ENCODE results near the gene ERAL1. TPM values are rescaled to one million over a fixed set of nuclear protein-coding genes. Genes with fewer than 3 reads are reported as not detected.

The ERAL1 gene
- total and polyA plus RNA-seq, 11 donors: 28.0 to 78.2 (median 41.1) TPM

DNA sequence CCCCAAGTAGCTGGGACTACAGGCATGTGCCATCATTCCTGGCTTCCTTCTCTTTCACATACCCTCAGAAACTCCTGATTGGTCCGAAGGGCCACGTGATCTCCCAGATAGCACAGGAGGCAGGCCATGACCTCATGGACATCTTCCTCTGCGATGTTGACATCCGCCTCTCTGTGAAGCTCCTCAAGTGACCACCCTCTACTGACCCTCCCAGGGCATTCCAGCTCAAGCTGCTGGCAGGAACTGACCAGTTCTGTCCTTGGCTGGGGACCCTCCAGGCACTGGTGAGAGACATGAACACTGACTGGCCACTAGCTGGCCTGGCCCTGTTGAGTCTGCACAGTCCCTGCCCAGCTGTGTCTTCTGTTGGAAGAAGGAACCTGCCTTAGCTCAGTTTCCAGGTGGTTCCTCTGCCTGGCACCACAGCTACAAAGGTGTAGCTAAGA is 5.6 kb downstream of the ERAL1 start:
- DNase-seq (peak in 1 of 5 donors; percentile 20), ATAC-seq (no peak)
- H3K9me3 ChIP-seq: no peaks in the 10 kb centered on the region
- TF ChIP-seq, protein P1, sequence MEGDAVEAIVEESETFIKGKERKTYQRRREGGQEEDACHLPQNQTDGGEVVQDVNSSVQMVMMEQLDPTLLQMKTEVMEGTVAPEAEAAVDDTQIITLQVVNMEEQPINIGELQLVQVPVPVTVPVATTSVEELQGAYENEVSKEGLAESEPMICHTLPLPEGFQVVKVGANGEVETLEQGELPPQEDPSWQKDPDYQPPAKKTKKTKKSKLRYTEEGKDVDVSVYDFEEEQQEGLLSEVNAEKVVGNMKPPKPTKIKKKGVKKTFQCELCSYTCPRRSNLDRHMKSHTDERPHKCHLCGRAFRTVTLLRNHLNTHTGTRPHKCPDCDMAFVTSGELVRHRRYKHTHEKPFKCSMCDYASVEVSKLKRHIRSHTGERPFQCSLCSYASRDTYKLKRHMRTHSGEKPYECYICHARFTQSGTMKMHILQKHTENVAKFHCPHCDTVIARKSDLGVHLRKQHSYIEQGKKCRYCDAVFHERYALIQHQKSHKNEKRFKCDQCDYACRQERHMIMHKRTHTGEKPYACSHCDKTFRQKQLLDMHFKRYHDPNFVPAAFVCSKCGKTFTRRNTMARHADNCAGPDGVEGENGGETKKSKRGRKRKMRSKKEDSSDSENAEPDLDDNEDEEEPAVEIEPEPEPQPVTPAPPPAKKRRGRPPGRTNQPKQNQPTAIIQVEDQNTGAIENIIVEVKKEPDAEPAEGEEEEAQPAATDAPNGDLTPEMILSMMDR (IDR thresholded peaks at IDR 0.05): no peak
- no peak for TF ChIP-seq POLR2A (IDR thresholded peaks at IDR 0.05)
- intact Hi-C loops (cut with DNase I): loop anchor here in 1 of 10 donors (10.0 kb wide), 1 partner anchor 96 kb away; no protein-coding TSS in a partner anchor
- peaks cover 0 to 9% (median 4%) of the 10 kb centered on the region in 12 donors for H3K4me1 ChIP-seq
- H3K4me3 ChIP-seq: no peak overlapping the region
- no peak overlapping the region for H3K27ac ChIP-seq
- H3K36me3 ChIP-seq: peaks cover 0 to 59% (median 49%) of the 10 kb centered on the region in 9 donors
- WGBS, 4 donors: 86 to 94% (median 93%) methylated on average over 4 of the region's 4 CpGs
- no peaks in the 10 kb centered on the region for H3K27me3 ChIP-seq

DNA sequence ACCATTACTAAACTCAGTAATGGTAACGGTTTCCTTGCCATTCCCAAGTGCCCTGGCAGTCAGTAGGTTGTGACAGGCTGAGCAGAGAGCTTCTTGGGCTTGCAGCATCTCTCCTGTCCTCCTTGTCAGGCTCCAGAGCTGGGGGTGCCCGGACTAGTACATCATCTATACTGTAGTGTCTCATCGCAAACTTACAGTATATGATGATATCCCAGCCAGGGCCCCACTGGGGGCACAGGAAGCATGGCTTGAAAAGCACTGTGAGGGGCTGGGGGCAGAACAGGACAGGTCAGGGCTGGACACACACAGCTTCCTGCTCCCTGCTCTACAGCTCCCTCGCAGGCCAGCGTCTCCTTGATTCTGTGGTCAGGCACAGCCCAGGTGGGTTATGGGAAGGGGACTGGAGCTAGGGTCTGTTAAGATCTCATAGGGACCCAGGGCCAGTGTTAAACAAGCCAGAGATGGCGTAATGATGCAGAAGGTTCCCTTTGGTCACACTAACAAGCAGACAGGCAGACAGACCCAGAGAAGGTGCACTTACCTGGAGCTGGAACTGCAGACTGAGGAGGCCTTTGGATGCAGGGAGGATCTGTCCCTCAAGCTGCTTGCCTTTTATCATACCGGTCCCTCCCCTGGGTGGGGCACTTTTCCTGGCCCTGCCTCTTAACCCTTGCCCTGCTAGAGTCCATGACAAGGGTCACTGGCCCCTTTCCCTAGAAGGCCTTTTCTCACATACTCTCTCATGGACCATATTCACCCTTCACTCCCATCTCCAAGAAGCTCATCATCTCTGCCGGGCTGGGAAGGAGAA is 6.8 kb downstream of the ERAL1 start:
- 67 to 82% (median 69%) methylated on average over 8 of the region's 8 CpGs for WGBS, 4 donors
- no peaks in the 10 kb centered on the region for H3K4me1 ChIP-seq
- H3K36me3 ChIP-seq: peaks cover 0 to 51% (median 43%) of the 10 kb centered on the region in 9 donors
- DNase-seq: peak in 1 of 5 donors; percentile 27
- no peak overlapping the region for H3K4me3 ChIP-seq
- no peaks in the 10 kb centered on the region for H3K9me3 ChIP-seq
- H3K27me3 ChIP-seq: no peaks in the 10 kb centered on the region
- H3K27ac ChIP-seq: no peak overlapping the region
- intact Hi-C loops (cut with DNase I): loop anchor here in 1 of 10 donors (10.0 kb wide), 1 partner anchor 97 kb away; no protein-coding TSS in a partner anchor
- ATAC-seq: peak in 1 of 4 donors; percentile 20
- no peak for TF ChIP-seq POLR2A (IDR thresholded peaks at IDR 0.05)
- TF ChIP-seq, protein P1 (IDR thresholded peaks at IDR 0.05): no peak

DNA sequence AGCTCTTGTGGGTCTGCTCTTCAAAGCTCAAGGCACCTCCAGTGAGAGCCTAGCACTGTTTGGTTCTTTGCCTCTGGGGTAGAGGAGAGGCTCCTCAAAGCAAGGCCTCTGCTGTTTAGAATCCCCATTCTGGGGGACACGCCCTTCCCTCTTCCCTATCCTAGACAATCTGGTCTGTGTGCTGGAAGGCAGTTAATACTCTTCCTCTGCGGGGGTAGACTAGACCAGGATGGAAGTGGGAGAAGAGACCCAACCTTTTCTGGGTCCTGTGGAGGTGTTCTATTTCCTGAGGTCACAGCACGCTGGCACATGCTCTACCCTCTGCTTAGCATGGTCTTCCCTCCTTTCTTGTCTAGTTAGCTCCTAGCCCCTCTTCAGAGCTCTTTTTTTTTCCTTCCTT is 7.7 kb downstream of the ERAL1 start:
- H3K4me3 ChIP-seq: no peak overlapping the region
- 93 to 98% (median 95%) methylated on average over 3 of the region's 3 CpGs for WGBS, 4 donors
- no peaks in the 10 kb centered on the region for H3K4me1 ChIP-seq
- TF ChIP-seq, protein P1 (IDR thresholded peaks at IDR 0.05): no peak
- TF ChIP-seq POLR2A (IDR thresholded peaks at IDR 0.05): no peak
- intact Hi-C loops (cut with DNase I): loop anchor here in 1 of 10 donors (10.0 kb wide), 1 partner anchor 98 kb away; no protein-coding TSS in a partner anchor
- ATAC-seq: no peak
- H3K27ac ChIP-seq: no peak overlapping the region
- peak in 1 of 5 donors; percentile 4 for DNase-seq
- no peaks in the 10 kb centered on the region for H3K9me3 ChIP-seq
- peaks cover 0 to 42% (median 36%) of the 10 kb centered on the region in 9 donors for H3K36me3 ChIP-seq
- H3K27me3 ChIP-seq: no peaks in the 10 kb centered on the region

DNA sequence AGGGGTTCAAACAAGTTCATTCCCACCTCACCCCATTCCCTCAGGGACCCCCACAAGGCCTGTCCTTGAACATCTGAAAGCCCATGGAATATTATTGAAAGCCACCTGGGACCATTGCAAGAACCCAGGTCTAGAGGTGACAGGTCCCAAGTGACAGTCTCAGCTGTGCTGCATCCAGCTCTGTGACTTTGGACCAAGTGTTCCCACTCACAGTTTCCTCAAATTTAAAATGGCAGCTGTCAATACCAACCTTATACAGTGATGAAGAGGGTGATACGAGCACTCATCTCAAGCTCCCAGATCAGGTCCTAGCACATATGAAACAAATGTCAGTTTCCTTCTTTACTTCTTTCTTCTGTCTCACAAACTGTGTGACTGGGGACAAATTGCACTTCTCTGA is 9.1 kb downstream of the ERAL1 start:
- Histone ChIP-seq H3K27ac (no peak overlapping the region), H3K9me3 (no peaks in the 10 kb centered on the region), H3K27me3 (no peaks in the 10 kb centered on the region), H3K36me3 (peaks cover 0 to 28% (median 22%) of the 10 kb centered on the region in 9 donors), H3K4me3 (no peak overlapping the region), H3K4me1 (no peaks in the 10 kb centered on the region)
- ATAC-seq (no peak), DNase-seq (peak in 1 of 5 donors; percentile 5)
- intact Hi-C loops (cut with DNase I): loop anchor here in 1 of 10 donors (10.0 kb wide), 1 partner anchor 99 kb away; no protein-coding TSS in a partner anchor
- 92 to 100% (median 97%) methylated on average over 1 of the region's 1 CpG for WGBS, 4 donors
- TF ChIP-seq POLR2A (IDR thresholded peaks at IDR 0.05): no peak
- TF ChIP-seq, protein P1 (IDR thresholded peaks at IDR 0.05): no peak

Data from heart left ventricle (tissue), 16 donors.